ENCODE data around the gene USP34.

GRCh38 chr2:61450144-61450543, 20.7 kb downstream of the USP34 start:
- TF ChIP-seq CTCF (IDR thresholded peaks at IDR 0.05) = no peak
- no peak for TF ChIP-seq POLR2A (IDR thresholded peaks at IDR 0.05)

Data from esophagus squamous epithelium (tissue), 4 donors.